Activated T-cell treated with anti-CD3 and anti-CD28 coated beads, Interleukin-2, amount 50 U/mL, for 24 hours (primary cell): Measurements from ENCODE around the gene KITLG.
A peak's percentile ranks its signal among the peaks of the same experiment; 100 is the strongest.

Source experiments
- DNase-seq: peaks from one replicate; pipeline ENCODE4 v3.0.0-alpha.2; 2020
- H3K27ac Mint-ChIP-seq: 2 replicates; pipeline ENCODE4 v1.8.0; 2020; ENCODE audit warnings: mild to moderate bottlenecking, mixed read lengths
- H3K27me3 Mint-ChIP-seq: 2 replicates; pipeline ENCODE4 v1.8.0; 2020; ENCODE audit warnings: mixed read lengths
- H3K36me3 Mint-ChIP-seq: 2 replicates; pipeline ENCODE4 v1.8.0; 2020; ENCODE audit warnings: low read depth, mixed read lengths
- H3K4me1 Mint-ChIP-seq: 2 replicates; pipeline ENCODE4 v1.8.0; 2020; ENCODE audit warnings: low read depth, mixed read lengths
- H3K4me3 Mint-ChIP-seq: 2 replicates; pipeline ENCODE4 v1.8.0; 2020; ENCODE audit warnings: mild to moderate bottlenecking, moderate library complexity, mixed read lengths
- H3K9me3 Mint-ChIP-seq: 2 replicates; pipeline ENCODE4 v1.8.0; 2020; ENCODE audit warnings: mixed read lengths

Gene KITLG

DNA sequence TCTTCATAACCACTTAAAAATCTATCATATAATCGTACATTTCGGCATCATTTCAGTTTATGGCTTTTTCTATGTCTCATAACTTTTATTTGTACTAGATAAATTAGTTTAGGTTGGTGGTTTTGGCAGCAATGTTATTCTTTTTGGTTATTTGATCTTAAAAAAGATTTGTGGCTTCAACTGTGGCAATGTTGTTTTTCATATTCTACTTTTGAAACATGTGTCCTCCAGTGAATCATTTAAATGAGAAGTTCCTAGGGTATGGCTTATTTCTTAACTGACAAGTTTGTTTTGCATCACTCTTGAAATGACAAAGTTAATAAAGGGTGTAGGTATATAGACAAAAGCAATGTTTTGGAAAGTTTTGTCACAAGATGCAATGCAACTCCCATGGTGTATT, 11.1 kb upstream of the KITLG start:
- Mint-ChIP-seq H3K27ac (no peak overlapping the region), H3K36me3 (no peaks in the 10 kb centered on the region), H3K9me3 (peaks cover 12% of the 10 kb centered on the region), H3K27me3 (no peaks in the 10 kb centered on the region), H3K4me3 (no peak overlapping the region), H3K4me1 (no peaks in the 10 kb centered on the region)
- DNase-seq: no peak

DNA sequence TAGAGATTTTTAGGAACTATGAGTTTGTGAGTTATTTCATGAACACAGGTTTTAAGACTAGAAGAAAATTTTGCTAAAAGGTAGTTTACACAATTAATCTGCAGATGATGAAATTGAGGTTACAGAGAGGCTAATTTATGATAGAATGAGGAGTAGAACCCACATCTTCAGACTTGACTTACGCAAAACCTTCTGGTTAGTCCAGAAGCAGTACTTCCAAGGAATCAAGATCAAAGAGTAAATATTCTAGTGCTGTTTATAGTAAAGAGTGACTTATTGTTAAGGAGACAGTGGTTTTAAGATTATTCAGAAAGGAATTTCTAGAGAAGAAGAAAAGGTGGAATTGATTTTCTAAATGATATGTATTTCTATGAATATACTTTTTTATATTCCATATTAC, 10.6 kb upstream of the KITLG start:
- H3K36me3 Mint-ChIP-seq: no peaks in the 10 kb centered on the region
- H3K4me3 Mint-ChIP-seq: no peak overlapping the region
- H3K9me3 Mint-ChIP-seq: peaks cover 13% of the 10 kb centered on the region
- no peaks in the 10 kb centered on the region for H3K27me3 Mint-ChIP-seq
- no peak for DNase-seq
- H3K27ac Mint-ChIP-seq: no peak overlapping the region
- no peaks in the 10 kb centered on the region for H3K4me1 Mint-ChIP-seq

GRCh38 chr12:88585077-88585476, 4.8 kb upstream of the KITLG start:
- Mint-ChIP-seq H3K4me1 (peaks cover 1% of the 10 kb centered on the region), H3K9me3 (peaks cover 21% of the 10 kb centered on the region), H3K4me3 (no peak overlapping the region), H3K27ac (no peak overlapping the region), H3K36me3 (no peaks in the 10 kb centered on the region), H3K27me3 (peaks cover 31% of the 10 kb centered on the region)
- no peak for DNase-seq

- no peak overlapping the region for H3K27ac Mint-ChIP-seq
- H3K4me1 Mint-ChIP-seq: peaks cover 11% of the 10 kb centered on the region
- peaks cover 65% of the 10 kb centered on the region for H3K27me3 Mint-ChIP-seq
- no peak for DNase-seq
- H3K36me3 Mint-ChIP-seq: no peaks in the 10 kb centered on the region
- peak overlapping the region; percentile 74 for H3K4me3 Mint-ChIP-seq
- no peaks in the 10 kb centered on the region for H3K9me3 Mint-ChIP-seq
Measured at GRCh38 chr12:88579601-88580050, 645 bp downstream of the KITLG start.

DNA sequence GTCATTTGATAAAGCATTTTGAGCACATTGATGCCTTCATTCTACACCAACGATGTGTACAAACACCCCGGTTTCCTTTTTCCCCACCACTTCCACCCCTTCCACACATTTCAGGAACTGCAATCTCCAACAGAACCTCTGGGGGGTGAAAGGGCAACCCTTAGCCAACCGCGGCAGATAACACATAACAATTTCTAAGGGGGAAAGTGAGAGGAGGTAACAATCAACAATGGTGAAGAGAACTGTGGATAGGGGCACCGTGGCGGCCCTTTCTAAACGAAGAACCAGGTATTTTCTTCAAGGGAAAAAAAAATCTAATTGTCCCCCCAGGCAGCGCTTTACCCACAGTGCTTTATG, 1.1 kb downstream of the KITLG start:
- H3K4me3 Mint-ChIP-seq: no peak overlapping the region
- peaks cover 11% of the 10 kb centered on the region for H3K4me1 Mint-ChIP-seq
- H3K36me3 Mint-ChIP-seq: no peaks in the 10 kb centered on the region
- H3K9me3 Mint-ChIP-seq: no peaks in the 10 kb centered on the region
- no peak overlapping the region for H3K27ac Mint-ChIP-seq
- H3K27me3 Mint-ChIP-seq: peaks cover 69% of the 10 kb centered on the region
- DNase-seq: no peak

- Mint-ChIP-seq H3K4me3 (no peak overlapping the region), H3K4me1 (peaks cover 11% of the 10 kb centered on the region), H3K36me3 (no peaks in the 10 kb centered on the region), H3K27me3 (peaks cover 69% of the 10 kb centered on the region), H3K27ac (no peak overlapping the region), H3K9me3 (no peaks in the 10 kb centered on the region)
- no peak for DNase-seq
Measured at GRCh38 chr12:88578276-88579160, 1.8 kb downstream of the KITLG start.

GRCh38 chr12:88577537-88577936, 2.7 kb downstream of the KITLG start:
- H3K4me3 Mint-ChIP-seq: no peak overlapping the region
- H3K27ac Mint-ChIP-seq: no peak overlapping the region
- H3K4me1 Mint-ChIP-seq: peaks cover 11% of the 10 kb centered on the region

GRCh38 chr12:88576866-88577265, 3.4 kb downstream of the KITLG start:
- Mint-ChIP-seq H3K36me3 (no peaks in the 10 kb centered on the region), H3K27me3 (peaks cover 56% of the 10 kb centered on the region), H3K9me3 (no peaks in the 10 kb centered on the region), H3K27ac (no peak overlapping the region), H3K4me1 (peaks cover 11% of the 10 kb centered on the region), H3K4me3 (no peak overlapping the region)
- DNase-seq: no peak

More at GRCh38 chr12:88577537-88577936, 2.7 kb downstream of the KITLG start:
- DNase-seq: no peak
- H3K36me3 Mint-ChIP-seq: no peaks in the 10 kb centered on the region
- peaks cover 62% of the 10 kb centered on the region for H3K27me3 Mint-ChIP-seq
- H3K9me3 Mint-ChIP-seq: no peaks in the 10 kb centered on the region

GRCh38 chr12:88575361-88575970, 4.8 kb downstream of the KITLG start:
- Mint-ChIP-seq H3K27ac (no peak overlapping the region), H3K4me3 (no peak overlapping the region), H3K4me1 (peaks cover 11% of the 10 kb centered on the region), H3K27me3 (peaks cover 47% of the 10 kb centered on the region), H3K36me3 (no peaks in the 10 kb centered on the region), H3K9me3 (no peaks in the 10 kb centered on the region)
- no peak for DNase-seq

DNA sequence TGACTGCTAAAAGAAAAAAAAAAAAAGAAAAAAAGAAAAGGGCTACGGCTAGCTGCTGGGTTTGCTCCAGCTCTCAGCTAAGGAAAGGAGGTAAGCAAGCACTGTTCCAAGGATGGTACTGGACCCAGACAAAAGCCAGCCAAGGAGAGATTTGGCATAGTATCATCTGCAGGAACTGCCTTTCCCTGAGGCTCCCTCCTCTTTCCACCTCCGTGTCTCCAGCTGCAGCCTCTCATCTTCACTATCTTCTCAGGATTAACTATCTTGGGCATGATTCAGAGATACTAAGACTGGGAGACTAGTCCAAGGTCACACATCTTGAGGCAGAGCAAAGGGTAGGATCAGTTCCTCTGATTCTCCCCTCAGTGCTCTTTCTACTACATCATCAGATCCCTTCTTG, 6.0 kb downstream of the KITLG start:
- Mint-ChIP-seq H3K36me3 (no peaks in the 10 kb centered on the region), H3K4me1 (peaks cover 3% of the 10 kb centered on the region), H3K27ac (no peak overlapping the region), H3K9me3 (no peaks in the 10 kb centered on the region), H3K27me3 (peaks cover 35% of the 10 kb centered on the region), H3K4me3 (no peak overlapping the region)
- DNase-seq: no peak

DNA sequence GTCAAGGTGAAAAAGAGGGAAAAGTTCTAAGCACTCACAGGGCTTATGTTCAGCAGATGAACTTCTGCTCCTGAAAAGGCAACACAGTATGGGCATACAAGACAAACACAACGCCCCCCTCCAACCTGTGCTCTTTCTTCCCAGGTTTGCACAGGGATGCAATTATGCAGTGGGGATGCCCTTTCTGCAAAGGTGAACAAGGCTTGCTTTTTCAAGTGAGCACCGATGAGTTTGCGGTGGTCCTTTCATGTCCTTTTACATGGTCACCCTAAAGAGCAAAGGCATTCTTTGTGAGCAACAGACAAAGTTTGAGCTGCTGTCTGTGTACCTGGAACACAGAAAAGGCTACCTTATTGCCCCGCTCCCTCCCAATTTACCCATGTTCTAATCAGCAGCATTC, 6.7 kb downstream of the KITLG start:
- Mint-ChIP-seq H3K4me1 (no peaks in the 10 kb centered on the region), H3K27me3 (peaks cover 28% of the 10 kb centered on the region), H3K27ac (no peak overlapping the region), H3K36me3 (no peaks in the 10 kb centered on the region), H3K4me3 (no peak overlapping the region), H3K9me3 (no peaks in the 10 kb centered on the region)
- DNase-seq: no peak

GRCh38 chr12:88572781-88573549, 7.3 kb downstream of the KITLG start:
- DNase-seq: no peak
- Mint-ChIP-seq H3K27ac (no peak overlapping the region), H3K36me3 (no peaks in the 10 kb centered on the region), H3K27me3 (peaks cover 22% of the 10 kb centered on the region), H3K9me3 (no peaks in the 10 kb centered on the region), H3K4me1 (no peaks in the 10 kb centered on the region), H3K4me3 (no peak overlapping the region)

DNA sequence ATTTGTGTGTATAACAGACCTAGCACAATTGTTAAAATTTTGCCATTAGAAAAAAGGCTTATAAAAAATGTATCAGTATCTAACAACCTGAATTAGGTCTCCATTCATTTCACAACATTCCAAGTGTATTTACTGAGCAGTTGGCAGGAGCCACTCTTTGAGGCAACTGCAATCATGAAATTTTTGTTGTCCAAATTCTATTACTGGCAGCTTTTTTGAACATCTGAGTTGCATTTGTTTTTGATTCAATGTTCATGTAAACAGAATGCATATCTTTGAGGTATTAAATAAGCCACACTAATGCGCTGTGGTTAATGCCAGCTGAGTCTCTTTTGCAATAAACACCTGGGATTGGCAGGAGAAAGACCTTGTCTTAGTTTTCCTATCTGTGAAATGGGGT, 8.7 kb downstream of the KITLG start:
- Mint-ChIP-seq H3K27me3 (peaks cover 12% of the 10 kb centered on the region), H3K4me1 (no peaks in the 10 kb centered on the region), H3K36me3 (no peaks in the 10 kb centered on the region), H3K27ac (no peak overlapping the region), H3K9me3 (no peaks in the 10 kb centered on the region), H3K4me3 (no peak overlapping the region)
- no peak for DNase-seq

GRCh38 chr12:88570103-88570502, 10.2 kb downstream of the KITLG start:
- Mint-ChIP-seq H3K27me3 (peaks cover 6% of the 10 kb centered on the region), H3K4me3 (no peak overlapping the region), H3K4me1 (no peaks in the 10 kb centered on the region), H3K36me3 (no peaks in the 10 kb centered on the region), H3K27ac (no peak overlapping the region), H3K9me3 (no peaks in the 10 kb centered on the region)
- DNase-seq: no peak

DNA sequence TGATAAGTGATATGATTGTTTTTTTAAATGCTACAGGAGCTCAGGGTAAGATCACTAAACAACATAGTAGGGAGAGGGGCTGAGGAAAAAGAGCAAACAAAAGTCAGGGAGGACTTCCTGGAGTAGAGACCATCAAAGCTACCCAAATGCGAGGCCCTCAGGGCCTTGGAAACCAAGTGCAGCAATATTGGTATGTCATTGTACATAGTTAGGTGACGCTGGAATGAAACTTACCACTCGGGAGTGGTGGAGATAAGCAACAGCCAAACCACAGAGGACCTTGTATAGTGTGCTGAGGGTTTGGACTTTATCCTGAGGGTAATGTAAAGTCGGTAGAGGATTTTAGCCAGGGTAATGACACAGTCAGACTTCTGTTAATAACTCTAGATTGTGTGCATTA, 13.8 kb downstream of the KITLG start:
- no peak overlapping the region for H3K4me3 Mint-ChIP-seq
- H3K27ac Mint-ChIP-seq: no peak overlapping the region
- no peaks in the 10 kb centered on the region for H3K27me3 Mint-ChIP-seq
- H3K4me1 Mint-ChIP-seq: no peaks in the 10 kb centered on the region
- H3K36me3 Mint-ChIP-seq: no peaks in the 10 kb centered on the region
- no peak for DNase-seq
- H3K9me3 Mint-ChIP-seq: no peaks in the 10 kb centered on the region
